Omental fat pad (tissue), 4 donors: ENCODE data around the gene AMBRA1. TPM values are rescaled to one million over a fixed set of nuclear protein-coding genes. Genes with fewer than 3 reads are reported as not detected.

Experiments used
- ATAC-seq: fragments of 150-250 bp; one replicate; pipeline ENCODE4 v1.9.1; 2016; ENCODE audit warnings: mild to moderate bottlenecking, moderate library complexity; ENCODE audit not compliant: low FRiP score
- DNase-seq: peaks from one replicate; pipeline ENCODE4 v3.0.0-alpha.2; 2019; ENCODE audit warnings: low spot score
- CTCF ChIP-seq, 3 donors: fragments of 450-650 bp; IDR thresholded peaks; one replicate each; pipeline ENCODE4 v1.5.1; 2016 to 2017; ENCODE audit warnings: antibody characterized with exemption in 3 of 3, mild to moderate bottlenecking in 3 of 3, moderate library complexity in 2 of 3
- total RNA-seq, 4 donors: library from RNA; depleted of rRNA; stranded (reverse); fragments of >200 nt; gene quantifications; one replicate each; pipeline ENCODE4 v1.1.0, GENCODE V29; 2016

Gene AMBRA1
- total RNA-seq, 4 donors from 2014 or later, result 19.2 to 41.0 (median 23.5) TPM

DNA sequence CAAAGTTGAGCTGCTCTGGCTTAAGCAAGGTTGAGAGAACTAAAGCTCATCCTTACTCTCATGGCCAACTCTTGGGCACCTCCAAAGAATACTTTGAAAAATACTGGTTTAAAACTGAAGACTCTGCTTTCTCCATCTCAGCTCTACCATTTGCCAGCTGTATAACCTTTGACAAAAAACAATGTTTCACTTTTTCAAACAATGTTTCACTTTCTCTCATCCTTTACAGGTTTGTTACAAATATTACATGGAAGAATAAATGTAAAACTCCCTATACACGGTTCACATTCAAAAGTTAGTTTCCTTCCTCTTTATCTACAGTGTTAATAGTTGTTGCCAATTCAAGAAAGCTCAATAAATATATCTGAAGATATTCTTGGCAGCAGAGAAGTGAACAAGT, 19.2 kb downstream of the AMBRA1 start:
- ATAC-seq, result no peak
- TF ChIP-seq CTCF (IDR thresholded peaks at IDR 0.05), result no peak
- no peak for DNase-seq

DNA sequence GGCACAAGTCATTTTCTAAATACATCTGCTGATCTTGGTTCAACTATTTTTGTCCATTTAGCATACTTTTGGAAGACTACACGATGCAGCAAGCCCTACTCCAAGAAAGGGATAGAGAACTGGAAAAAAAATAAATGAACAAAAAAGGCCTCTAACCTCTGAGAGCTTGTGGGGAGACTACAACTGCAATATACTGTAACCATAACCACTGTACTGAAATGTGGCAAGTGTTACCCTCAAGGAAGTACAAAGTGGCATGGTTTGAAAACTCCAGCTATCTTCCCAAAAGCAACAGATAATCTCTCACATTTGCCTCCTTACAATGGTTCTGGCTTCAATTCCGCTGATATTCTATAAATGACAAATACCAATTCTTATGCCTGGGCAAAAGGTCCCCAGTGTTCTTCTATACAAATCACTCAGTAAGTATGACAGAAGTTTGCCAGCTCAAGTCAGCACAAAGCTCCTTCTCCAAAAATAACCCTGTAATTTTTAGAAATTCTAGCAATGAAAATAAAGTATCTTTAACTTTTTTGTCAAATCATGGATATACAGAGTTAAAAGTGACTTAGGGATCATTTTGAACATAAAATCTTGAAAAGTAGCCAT, 22.9 kb downstream of the AMBRA1 start:
- TF ChIP-seq CTCF (IDR thresholded peaks at IDR 0.05), result no peak
- ATAC-seq (no peak), DNase-seq (no peak)

- DNase-seq (no peak), ATAC-seq (no peak)
- TF ChIP-seq CTCF (IDR thresholded peaks at IDR 0.05), result no peak
Measured at GRCh38 chr11:46565232-46565840, 28.5 kb downstream of the AMBRA1 start.

- DNase-seq (no peak), ATAC-seq (no peak)
- TF ChIP-seq CTCF (IDR thresholded peaks at IDR 0.05), result no peak
Measured at GRCh38 chr11:46564459-46564858, 29.4 kb downstream of the AMBRA1 start.

DNA sequence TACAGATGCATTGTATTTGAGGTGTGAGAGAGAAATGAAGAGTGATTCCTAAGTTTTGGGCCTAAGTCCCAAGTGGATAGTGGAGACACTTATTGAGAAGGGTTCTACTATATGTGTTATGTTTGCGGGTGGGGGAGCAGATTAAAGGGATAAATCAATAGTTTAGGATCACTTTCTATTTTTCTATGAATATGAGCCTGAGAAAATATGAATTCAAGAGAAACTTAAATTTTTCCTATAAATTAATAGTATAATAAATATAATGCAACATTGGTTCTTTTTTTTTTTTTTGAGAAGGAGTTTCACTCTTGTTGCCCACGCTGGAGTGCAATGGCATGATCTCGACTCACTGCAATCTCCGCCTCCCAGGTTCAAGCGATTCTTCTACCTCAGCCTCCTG, 31.3 kb downstream of the AMBRA1 start:
- DNase-seq, result no peak
- TF ChIP-seq CTCF (IDR thresholded peaks at IDR 0.05), result no peak
- no peak for ATAC-seq

DNA sequence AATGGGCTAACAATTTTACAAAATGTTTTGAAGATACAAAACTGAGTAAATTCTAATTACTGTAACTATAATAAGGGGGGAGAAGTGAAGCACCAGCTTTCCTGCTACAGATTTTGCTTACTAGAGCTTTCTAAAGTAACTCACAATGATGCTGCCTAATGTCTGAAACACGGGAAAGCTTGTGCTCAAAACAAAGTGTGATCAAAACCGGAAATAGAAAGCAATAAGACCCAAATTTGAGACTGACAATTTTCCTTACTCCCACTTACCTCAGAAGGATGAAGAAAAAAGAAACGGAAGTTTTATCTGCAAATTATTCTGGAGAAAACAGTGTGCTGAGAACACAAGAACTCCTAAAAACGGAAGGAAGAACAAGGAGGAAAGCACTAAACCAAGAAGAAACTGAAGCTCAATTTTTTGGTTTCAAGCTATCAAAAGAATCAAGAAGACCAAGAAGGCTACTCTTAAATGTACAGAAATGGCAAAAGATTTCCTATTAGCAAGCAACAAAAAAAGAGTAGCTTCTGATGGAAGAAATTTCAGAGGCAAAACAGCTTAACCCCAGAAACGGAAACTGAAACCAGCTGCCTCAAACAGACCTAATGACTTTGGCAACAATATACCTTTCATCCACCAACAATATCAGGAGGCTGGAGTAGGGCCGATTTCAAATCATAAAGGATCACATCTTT, 33.4 kb downstream of the AMBRA1 start:
- TF ChIP-seq CTCF (IDR thresholded peaks at IDR 0.05), result no peak
- ATAC-seq (no peak), DNase-seq (no peak)

DNA sequence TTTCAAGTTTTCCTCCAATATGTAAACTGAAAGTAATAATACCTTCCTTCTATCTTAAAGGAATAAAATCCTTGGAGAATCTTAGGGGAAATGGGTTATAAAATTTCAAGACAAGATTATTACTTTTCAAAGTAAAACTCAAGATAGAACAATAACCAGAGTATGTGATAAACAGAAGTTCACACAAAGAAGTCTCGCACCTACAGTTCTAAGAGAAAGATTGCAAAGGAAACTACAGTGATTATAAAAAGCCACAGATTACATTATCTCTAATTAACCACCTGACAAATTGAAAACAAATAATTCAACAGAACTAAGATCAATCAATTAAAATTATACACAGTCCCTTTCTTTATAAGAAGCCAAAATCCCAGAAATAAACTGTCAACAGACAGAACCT, 34.0 kb downstream of the AMBRA1 start:
- DNase-seq (no peak), ATAC-seq (no peak)
- TF ChIP-seq CTCF (IDR thresholded peaks at IDR 0.05), result no peak
